NCI-H748 (cell line): ENCODE results near the gene SH2D3A.
A peak's percentile ranks its signal among the peaks of the same experiment; 100 is the strongest.
"Not testable (repeated sequence)": the region's sequence is repeated elsewhere in the genome, so short reads cannot be mapped to it uniquely, and the experiment has no call there.

Experiments
- DNase-seq: peaks from one replicate; lab custom pipeline; 2025; ENCODE audit not compliant: unreplicated experiment; lab: John Stamatoyannopoulos, UW

SH2D3A gene

DNA sequence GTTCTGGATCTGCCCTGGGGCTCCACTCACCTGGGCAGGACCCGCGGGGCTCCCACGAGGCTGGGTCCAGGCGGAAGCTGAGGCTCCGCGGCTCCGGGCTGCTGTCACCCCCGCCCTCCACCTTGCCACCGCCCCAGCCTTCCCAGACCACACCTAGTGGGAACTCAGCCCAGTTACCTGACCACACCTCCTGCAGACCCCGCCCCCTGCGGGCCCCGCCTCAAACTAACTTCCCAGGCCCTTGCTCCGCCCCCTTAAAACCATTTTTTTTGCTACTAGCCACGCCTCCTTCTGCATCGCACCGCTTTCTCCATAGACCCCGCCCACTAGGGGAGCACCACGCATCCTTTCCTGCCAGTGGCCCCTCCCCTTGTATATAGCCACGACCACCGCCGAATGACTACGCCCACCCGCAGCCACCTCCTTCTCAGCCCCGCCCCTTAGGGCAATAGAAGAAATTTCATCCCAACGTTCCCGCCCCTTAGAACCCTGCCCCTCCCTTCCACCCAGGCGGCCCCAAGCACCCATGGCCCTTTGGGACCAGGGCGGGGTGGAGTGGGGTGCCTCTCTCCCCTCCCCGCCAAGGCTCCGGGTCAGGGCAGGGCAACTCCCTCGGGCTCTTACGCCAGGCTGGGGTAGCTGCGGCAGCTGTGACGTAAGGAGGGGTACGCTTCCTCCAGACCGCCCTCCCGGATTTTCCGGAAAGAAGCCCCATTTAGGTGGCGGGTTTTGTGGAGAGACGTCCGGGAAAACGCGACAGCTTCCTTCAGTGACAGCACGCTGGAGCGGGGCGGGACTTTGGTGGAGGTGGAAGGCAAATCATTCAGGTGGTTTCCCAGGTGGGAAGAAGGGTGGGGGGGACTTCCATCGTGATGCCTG, at the start of gene SH2D3A:
Gene SH2D3A (minus strand): TSS at position 79 of the 879 bp plus-strand sequence. CDS start 3,687 bp downstream, outside the sequence.
- peak; percentile 90 for DNase-seq

DNA sequence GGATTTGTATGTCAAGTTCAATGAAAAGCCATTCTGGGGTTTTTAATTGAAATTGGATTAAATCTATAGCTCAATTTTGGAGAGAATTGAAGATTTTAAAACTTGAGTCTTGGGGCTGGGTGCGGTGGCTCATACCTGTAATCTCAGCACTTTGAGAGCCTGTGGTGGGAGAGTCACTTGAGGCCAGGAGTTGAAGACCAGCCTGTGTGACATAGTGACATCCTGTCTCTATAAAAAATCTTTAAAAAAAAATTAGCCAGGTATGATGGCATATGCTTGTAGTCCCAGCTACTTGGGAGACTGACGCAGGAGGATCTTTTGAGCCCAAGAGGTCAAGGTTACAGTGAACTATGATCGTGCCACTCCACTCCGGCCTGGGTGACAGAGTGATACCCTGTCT, 46.4 kb upstream of the SH2D3A start:
- no peak for DNase-seq

DNA sequence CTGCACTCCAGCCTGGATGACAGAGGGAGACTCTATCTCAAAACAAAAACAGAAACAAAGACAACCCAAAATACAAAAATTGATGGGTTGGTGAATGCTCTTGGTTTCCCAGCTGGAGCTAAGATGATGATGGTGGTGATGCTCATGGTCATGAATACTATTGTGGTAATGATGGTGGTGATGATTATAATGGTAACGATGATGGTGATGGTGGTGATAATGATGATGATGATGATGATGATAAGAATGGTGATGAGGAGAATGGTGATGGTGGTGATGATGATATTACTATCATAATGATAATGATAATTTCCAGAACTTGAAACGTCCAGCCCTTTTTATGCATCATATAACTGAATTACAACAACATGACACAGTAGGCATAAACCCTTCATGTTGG, 45.4 kb upstream of the SH2D3A start:
- DNase-seq = no peak

DNA sequence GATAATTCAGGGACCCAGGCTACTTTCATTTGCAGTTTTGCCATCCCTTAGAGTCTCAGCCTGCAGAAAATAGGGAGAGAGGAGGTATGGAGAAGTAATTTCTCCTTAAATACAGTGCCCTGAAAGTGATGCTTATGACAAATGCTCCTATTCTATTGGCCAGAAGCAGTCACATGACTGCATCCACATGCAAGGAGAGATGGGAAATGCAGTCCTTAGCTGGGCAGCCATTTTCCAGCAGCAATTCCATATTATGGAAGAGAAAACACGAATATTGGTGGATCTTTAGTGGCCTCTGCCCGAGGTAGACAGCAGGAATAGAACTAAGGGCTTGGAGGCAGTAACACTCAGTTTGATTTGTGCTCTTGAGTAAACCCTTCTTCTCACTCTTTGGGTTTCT, 44.7 kb upstream of the SH2D3A start:
- peak; percentile 59 for DNase-seq

DNA sequence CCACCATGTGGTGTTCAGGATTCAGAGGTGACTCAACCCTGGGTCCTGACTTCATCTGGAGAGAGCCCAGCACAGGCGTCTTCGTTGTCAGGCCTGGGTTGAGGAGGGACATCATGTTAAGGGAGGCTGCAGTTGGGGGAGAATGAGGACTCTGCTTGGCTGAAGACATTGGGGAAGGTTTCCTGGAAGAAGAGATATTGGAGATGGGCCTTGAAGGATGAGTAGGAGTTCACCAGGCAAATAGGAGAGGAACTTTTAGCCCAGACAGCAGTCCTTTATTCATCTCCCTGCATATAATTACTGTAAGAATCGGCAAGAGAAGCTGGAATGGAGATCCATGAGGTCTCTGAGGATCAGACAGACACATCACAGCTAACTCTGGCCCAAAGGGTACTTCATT, 44.1 kb upstream of the SH2D3A start:
- no peak for DNase-seq

DNA sequence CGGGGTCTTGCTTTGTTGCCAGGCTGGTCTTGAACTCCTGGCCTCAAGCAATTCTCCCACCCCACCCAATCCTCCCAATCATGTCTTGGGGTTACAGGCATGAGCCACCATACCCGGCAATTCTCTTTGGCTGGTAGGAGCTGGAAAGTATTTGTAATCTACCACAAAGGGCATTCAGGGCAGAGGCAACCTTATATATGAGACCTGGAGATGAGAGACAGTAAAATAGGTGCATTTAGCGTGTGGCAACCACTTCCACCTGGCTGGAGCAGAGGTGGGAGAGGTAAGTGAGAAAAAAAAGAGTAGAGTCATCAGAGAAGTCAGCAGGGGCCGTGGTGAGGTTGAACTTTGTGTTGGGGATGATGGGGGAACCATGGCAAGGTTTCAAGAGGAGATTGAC, 42.0 kb upstream of the SH2D3A start:
- DNase-seq = no peak

DNA sequence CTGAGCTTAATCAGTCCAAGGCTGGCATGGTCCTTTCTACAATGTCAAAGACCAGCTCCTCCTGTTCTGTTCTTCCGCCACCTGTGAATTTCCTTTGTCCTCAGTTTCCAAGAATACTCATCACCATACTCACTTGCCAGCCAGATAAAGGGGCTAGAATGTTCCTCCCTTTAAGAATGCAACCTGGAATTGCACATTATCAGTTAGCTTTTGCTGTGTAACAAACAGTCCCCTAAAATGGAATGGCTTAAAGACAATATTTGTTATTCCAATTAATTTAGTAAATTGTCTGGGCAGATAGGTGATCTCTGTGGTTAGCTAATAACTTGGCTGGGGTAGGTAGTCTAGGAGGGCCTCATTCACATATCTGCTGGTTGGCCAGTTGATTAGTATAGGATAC, 41.3 kb upstream of the SH2D3A start:
- DNase-seq = no peak

DNA sequence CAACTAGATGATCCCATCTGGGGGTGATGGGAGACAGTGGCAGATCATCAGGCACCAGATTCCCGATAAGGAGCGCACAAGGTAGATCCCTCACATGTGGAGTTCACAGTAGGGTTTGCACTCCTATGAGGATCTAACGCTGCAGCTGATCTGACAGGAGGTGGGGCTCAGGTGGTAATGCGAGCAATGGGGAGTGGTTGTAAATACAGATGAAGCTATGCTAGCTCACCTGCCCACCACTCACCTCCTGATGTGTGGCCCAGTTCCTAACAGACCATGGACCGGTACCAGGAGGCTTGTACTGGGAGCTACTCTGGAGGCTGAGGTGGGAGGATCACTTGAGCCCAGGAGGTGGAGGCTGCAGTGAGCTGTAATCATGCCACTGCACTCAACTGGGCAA, 40.1 kb upstream of the SH2D3A start:
- no peak for DNase-seq

DNA sequence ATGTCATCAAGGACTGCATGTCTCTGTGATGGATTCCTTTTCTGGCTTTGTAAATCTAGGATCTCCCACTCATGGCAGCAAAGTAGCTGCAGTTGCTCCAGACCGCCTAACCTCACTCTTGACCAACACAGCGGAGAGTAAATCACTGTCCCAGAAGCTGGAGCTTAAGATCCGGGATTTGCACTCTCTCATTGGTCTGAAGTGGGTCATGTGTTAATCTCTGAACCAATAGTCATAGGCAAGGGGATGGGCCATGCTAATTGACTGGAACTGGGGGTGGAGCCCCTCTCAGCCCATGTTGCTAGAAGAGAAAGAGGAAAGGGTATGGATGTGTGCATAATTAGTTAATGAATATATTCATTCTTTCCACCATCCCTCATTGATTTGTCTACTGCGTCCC, 39.3 kb upstream of the SH2D3A start:
- DNase-seq = no peak

DNA sequence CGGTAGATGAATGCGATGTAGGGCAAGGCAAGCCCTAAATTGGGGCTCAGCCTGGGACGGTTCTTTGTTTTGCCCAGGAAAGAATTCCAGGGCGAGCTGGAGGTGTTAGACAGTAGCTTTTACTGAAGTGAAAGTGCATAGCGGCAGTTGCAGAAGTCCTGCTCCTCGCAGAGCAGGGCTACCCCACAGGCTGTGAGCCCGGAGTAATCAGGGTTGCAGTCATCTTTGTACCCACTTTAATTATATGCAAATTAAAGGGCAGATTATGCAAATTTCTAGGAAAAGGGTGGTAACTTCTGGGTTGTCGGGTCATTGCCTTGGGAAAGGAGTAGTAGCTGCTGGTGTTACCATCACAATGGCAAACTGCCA, 35.8 kb upstream of the SH2D3A start:
- no peak for DNase-seq

DNA sequence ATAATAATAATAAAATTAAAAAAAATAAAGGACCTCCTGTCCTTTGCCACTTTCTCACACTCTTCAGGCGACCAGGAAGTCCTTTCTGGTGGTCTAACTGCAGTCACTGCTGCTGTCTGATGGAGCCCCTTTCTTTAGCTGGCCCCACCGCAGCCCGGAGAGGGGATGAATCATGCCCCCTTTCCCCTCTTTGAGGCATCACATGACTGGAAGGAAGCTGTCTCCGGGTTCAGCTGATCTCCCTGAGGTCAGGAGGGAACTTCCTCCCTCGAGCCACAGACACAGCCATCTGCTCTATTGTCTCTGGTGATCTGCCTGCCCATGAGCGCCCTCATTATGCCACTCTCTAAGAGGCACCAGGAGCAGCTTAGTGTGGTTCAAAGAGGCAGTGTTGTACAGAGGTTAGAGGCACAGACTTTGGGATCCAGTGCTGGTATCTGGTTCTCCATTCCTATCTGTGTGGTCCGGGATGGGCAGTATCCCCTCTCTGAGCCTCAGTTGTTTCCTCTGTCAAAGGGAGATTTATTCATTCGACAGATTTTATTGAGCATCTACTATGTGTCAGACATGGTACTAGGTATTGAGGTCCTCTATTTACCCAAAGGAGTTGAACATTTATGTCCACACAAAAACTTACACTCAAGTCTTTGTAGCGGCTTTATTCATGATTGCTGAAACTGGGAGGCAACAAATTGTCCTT, 35.3 kb upstream of the SH2D3A start:
- peak; percentile 7 for DNase-seq

DNA sequence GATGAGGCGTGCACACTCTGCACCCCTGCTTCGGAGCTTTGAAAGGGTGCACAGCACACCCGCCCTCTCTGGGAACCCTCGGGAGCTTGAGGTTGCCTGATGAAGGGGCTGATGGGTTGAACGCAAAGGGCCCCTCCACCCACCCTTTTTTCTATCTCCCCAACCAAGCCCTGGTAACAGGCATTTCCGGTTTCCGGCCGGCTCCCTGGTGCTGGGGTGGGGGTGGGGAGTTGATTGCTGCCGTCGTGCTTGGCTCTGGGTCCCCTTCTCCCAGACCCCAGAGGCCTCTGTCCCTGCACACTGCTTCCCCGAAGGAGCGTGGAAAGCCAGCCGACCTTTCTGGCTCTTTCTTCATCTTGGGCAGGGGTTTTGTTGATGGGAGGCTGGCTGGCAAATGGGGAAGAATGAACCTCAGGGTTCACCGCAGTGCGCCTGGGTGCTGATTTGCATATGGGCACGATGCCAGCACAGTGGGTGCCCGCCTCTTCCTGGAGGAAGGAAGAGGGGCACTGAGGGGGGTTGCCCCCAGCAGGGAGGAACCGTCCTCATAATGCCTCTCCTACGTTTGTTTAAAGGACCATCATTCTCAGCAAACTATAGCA, 34.4 kb upstream of the SH2D3A start:
- DNase-seq = peak; percentile 54

DNA sequence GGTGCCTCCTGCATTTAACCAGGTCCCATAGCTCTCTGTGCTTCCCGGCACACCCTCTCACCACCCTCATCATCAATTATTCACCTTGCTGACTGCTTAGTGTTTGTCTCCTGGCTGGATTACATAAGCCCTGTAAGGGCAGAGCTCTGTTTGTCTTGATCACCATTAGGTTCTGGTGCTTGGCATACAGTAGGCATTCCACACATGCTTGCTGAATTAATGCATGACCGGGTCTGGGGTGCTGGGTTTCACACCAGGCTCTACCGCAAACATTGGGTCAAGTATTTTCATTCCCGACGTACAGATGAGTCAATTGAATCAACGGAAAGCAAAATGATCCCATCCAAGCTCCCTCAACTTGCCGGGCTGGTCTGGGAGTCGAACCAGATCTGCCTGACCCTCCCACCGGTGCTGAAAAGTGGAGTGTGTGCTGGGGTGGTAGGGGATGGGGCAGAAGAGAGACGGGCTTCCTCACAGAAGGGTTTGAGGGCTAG, 33.8 kb upstream of the SH2D3A start:
- DNase-seq = no peak

DNA sequence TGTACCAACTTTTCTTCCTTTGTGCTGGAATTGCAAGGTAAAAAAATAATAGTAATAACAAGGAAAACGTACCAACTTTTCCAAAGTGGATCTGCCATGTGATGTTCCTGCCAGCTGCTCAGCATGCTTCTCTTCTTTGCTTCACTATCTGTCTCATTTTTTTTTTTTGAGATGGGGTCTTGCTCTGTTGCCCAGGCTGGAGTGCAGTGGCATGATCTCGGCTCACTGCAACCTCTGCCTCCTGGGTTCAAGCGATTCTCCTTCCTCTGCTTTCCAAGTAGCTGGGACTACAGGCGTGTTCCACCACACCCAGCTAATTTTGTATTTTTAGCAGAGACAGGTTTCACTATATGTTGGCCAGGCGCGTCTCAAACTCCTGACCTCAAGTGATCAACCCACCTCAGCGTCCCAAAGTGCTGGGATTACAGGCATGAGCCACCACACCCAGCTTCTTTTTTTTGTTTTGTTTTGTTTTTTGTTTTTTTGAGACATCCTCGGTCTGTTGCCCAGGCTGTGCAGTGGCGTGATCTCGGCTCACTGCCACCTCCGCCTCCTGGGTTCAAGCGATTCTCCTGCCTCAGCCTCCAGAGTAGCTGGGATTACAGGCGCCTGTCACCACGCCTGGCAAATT, 33.0 kb upstream of the SH2D3A start:
- not testable (repeated sequence) for DNase-seq

DNA sequence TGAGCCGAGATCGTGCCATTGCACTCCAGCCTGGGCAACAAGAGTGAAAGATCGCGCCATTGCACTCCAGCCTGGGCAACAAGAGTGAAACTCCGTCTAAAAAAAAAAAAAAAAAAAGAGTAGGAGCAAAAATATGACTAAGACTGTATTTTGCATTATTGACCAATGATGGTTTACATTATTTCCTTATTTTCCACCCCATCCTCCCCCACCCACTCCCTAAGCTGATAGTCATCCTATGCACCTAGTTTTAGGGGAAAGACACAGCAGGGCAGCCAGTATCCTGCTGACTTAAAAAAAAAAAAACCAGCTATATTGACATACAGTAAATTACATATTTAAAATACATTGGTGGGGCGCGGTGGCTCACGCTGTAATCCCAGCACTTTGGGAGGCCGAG, 30.4 kb upstream of the SH2D3A start:
- DNase-seq = no peak

DNA sequence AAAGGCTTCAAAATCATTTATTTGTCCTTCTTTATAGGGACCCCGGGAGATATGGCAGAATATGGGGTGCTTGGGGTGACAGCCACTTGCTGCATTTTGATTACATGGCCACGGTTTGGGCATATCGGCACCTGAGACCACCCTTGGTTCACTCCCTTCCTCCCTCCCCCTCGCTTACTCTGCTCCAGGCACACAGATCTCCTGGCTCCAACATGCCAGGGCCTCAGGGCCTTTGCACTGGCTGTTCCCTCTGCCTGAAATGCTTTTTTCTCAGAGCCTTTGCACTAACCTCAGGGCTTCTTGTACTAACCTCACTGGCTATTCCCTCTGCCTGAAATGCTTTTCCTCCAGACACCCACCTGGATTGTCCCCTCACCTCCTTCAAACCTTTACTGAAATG, 29.0 kb upstream of the SH2D3A start:
- no peak for DNase-seq

DNA sequence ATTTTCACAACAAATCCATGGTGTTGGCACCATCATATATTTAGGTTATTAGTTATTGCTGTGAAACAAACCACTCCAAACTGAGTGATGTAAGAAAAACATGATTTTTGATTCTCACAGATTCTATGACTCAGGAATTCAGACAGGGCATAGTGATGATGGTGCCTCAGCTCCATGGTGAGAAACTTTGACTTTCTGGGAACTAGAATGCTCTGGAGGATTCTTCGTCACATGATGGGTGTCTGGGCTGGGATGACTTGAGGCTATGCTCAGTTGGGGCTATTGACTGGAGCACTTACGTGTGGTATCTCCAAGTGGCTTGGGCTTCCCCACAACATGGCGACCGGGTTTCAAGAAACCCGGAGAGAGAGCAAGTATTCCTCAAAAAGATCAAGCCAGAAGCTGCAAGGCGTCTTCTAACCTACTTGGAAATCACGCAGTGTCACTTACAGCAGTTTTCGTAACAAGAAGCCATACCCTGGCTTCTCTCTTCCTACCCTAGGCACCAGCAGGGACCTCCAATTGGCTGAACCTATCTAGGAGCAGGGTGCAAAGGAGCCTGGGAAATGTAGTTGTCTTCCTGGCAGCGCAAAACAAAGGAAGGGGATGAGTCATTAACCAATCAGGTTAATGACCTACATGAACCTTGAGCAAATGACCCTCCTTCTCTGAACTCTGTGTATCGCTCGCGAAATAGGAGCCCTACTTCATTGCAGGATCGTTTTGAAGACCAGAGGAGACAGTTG, 27.6 kb upstream of the SH2D3A start:
- DNase-seq = no peak

DNA sequence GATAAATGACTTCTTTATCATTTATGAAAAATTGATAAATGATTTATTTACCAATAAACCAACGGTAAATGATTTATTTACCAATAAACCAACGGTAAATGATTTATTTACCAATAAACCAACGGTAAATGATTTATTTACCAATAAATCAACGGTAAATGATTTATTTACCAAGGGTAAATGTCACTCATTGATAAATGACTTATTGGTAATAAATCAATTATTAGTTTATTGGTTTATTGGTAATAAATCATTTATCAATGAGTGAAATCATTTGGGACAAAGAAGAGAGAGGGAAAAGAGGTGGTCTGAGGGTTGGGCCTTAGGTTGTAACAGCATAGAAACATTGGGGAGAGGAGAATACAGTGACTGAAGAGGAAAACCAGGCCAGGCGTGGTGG, 26.7 kb upstream of the SH2D3A start:
- DNase-seq = no peak

DNA sequence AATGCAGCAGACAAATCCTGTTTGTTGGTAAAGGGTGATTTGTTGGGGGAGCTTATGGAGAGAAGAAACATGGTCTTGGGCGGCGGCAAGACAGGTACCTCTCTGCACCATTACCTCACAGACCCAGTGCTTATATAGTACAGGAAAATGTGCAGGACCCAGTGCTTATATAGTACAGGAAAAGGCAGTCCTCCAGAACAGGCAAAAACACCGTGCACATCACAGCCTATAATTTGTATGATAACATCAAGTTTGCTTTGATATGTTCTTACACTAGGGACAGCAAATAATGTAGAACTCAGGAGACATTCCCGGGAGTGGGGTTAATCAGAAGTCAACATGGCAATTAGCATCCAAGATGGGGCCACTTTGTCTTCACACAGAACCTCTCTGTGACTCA, 26.2 kb upstream of the SH2D3A start:
- no peak for DNase-seq

DNA sequence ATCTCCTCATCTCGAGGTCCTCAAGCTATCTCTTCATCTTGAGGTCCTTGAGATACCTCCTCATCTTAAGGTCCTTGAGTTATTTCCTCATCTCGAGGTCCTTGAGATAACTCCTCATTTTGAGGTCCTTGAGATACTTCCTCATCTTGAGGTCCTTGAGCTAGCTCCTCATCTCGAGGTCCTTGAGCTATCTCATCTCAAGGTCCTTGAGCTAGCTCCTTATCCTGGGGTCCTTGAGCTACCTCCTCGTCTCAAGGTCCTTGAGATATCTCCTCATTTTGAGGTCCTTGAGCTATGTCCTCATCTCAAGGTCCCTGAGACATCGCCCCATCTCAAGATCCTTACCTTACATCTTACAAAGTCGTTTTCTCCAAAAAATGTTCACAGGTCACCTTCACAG, 24.0 kb upstream of the SH2D3A start:
- DNase-seq = no peak
